ENCODE data around the gene PWP2.
"Not testable (repeated sequence)": the region's sequence is repeated elsewhere in the genome, so short reads cannot be mapped to it uniquely, and the experiment has no call there.

PWP2 gene

GRCh38 chr21:44154816-44155230 is 47.6 kb downstream of the PWP2 start:
- H3K36me3 ChIP-seq (ENCODE audit: control insufficient read depth, low read length); H3K79me2 ChIP-seq (ENCODE audit: control insufficient read depth, low read length); H3K4me1 ChIP-seq (ENCODE audit: control insufficient read depth, low read length); H3K27ac ChIP-seq (ENCODE audit: low read depth, low read length); H3K9me3 ChIP-seq (ENCODE audit: control insufficient read depth, insufficient read depth, low read length); H3K4me2 ChIP-seq (ENCODE audit: low read length); H3K9me2 ChIP-seq (replicated peaks; ENCODE audit: control insufficient read depth, low read length); H3F3A ChIP-seq (ENCODE audit: control insufficient read depth, insufficient read depth); H3K27me3 ChIP-seq (ENCODE audit: control insufficient read depth, low read length); H4K20me1 ChIP-seq (ENCODE audit: control insufficient read depth, insufficient read depth, low read depth, low read length); H3K4me3 ChIP-seq (ENCODE audit: low read length): not testable (repeated sequence)

- H3K27ac ChIP-seq (ENCODE audit: low read depth, low read length); H3K36me3 ChIP-seq (ENCODE audit: control insufficient read depth, low read length); H3F3A ChIP-seq (ENCODE audit: control insufficient read depth, insufficient read depth); H3K9me3 ChIP-seq (ENCODE audit: control insufficient read depth, insufficient read depth, low read length); H3K79me2 ChIP-seq (ENCODE audit: control insufficient read depth, low read length); H4K20me1 ChIP-seq (ENCODE audit: control insufficient read depth, insufficient read depth, low read depth, low read length); H3K9me2 ChIP-seq (replicated peaks; ENCODE audit: control insufficient read depth, low read length); H3K4me3 ChIP-seq (ENCODE audit: low read length); H3K4me1 ChIP-seq (ENCODE audit: control insufficient read depth, low read length); H3K27me3 ChIP-seq (ENCODE audit: control insufficient read depth, low read length); H3K4me2 ChIP-seq (ENCODE audit: low read length): not testable (repeated sequence)
Observed at GRCh38 chr21:44155231-44155993, 48.2 kb downstream of the PWP2 start.

GRCh38 chr21:44155994-44156380 is 48.8 kb downstream of the PWP2 start:
- not testable (repeated sequence) for H3K9me3 ChIP-seq (ENCODE audit: control insufficient read depth, insufficient read depth, low read length); H3F3A ChIP-seq (ENCODE audit: control insufficient read depth, insufficient read depth); H4K20me1 ChIP-seq (ENCODE audit: control insufficient read depth, insufficient read depth, low read depth, low read length); H3K4me2 ChIP-seq (ENCODE audit: low read length); H3K27ac ChIP-seq (ENCODE audit: low read depth, low read length); H3K4me1 ChIP-seq (ENCODE audit: control insufficient read depth, low read length); H3K36me3 ChIP-seq (ENCODE audit: control insufficient read depth, low read length); H3K79me2 ChIP-seq (ENCODE audit: control insufficient read depth, low read length); H3K9me2 ChIP-seq (replicated peaks; ENCODE audit: control insufficient read depth, low read length); H3K27me3 ChIP-seq (ENCODE audit: control insufficient read depth, low read length); H3K4me3 ChIP-seq (ENCODE audit: low read length)

GRCh38 chr21:44157439-44158081 is 50.4 kb downstream of the PWP2 start:
- H3K27ac ChIP-seq (ENCODE audit: low read depth, low read length); H3K4me2 ChIP-seq (ENCODE audit: low read length); H3K4me3 ChIP-seq (ENCODE audit: low read length); H3K9me3 ChIP-seq (ENCODE audit: control insufficient read depth, insufficient read depth, low read length); H3K36me3 ChIP-seq (ENCODE audit: control insufficient read depth, low read length); H3K27me3 ChIP-seq (ENCODE audit: control insufficient read depth, low read length); H4K20me1 ChIP-seq (ENCODE audit: control insufficient read depth, insufficient read depth, low read depth, low read length); H3K4me1 ChIP-seq (ENCODE audit: control insufficient read depth, low read length); H3K79me2 ChIP-seq (ENCODE audit: control insufficient read depth, low read length); H3F3A ChIP-seq (ENCODE audit: control insufficient read depth, insufficient read depth); H3K9me2 ChIP-seq (replicated peaks; ENCODE audit: control insufficient read depth, low read length): not testable (repeated sequence)

- not testable (repeated sequence) for H3K9me3 ChIP-seq (ENCODE audit: control insufficient read depth, insufficient read depth, low read length); H3K27me3 ChIP-seq (ENCODE audit: control insufficient read depth, low read length); H3F3A ChIP-seq (ENCODE audit: control insufficient read depth, insufficient read depth); H4K20me1 ChIP-seq (ENCODE audit: control insufficient read depth, insufficient read depth, low read depth, low read length); H3K4me3 ChIP-seq (ENCODE audit: low read length); H3K4me2 ChIP-seq (ENCODE audit: low read length); H3K79me2 ChIP-seq (ENCODE audit: control insufficient read depth, low read length); H3K27ac ChIP-seq (ENCODE audit: low read depth, low read length); H3K36me3 ChIP-seq (ENCODE audit: control insufficient read depth, low read length); H3K9me2 ChIP-seq (replicated peaks; ENCODE audit: control insufficient read depth, low read length); H3K4me1 ChIP-seq (ENCODE audit: control insufficient read depth, low read length)
Observed at GRCh38 chr21:44158082-44158468, 50.9 kb downstream of the PWP2 start.

GRCh38 chr21:44159349-44160297 is 52.4 kb downstream of the PWP2 start:
- not testable (repeated sequence) for H3F3A ChIP-seq (ENCODE audit: control insufficient read depth, insufficient read depth); H4K20me1 ChIP-seq (ENCODE audit: control insufficient read depth, insufficient read depth, low read depth, low read length); H3K9me3 ChIP-seq (ENCODE audit: control insufficient read depth, insufficient read depth, low read length); H3K27me3 ChIP-seq (ENCODE audit: control insufficient read depth, low read length); H3K36me3 ChIP-seq (ENCODE audit: control insufficient read depth, low read length); H3K79me2 ChIP-seq (ENCODE audit: control insufficient read depth, low read length); H3K9me2 ChIP-seq (replicated peaks; ENCODE audit: control insufficient read depth, low read length); H3K4me1 ChIP-seq (ENCODE audit: control insufficient read depth, low read length)
- Histone ChIP-seq H3K4me2 (ENCODE audit: low read length) (peak overlapping the region; percentile 31; the same call in 1 of the 2 replicates), H3K27ac (ENCODE audit: low read depth, low read length) (peak overlapping the region; percentile 63), H3K4me3 (ENCODE audit: low read length) (0 out of 2 replicates have a peak overlapping the region, but pooled peaks have one; percentile 32)

- H3K27ac ChIP-seq (ENCODE audit: low read depth, low read length); H4K20me1 ChIP-seq (ENCODE audit: control insufficient read depth, insufficient read depth, low read depth, low read length): not testable (repeated sequence)
Observed at GRCh38 chr21:44160298-44160672, 53.1 kb downstream of the PWP2 start.

GRCh38 chr21:44160821-44161220 is 53.6 kb downstream of the PWP2 start:
- H3K27me3 ChIP-seq (ENCODE audit: control insufficient read depth, low read length): not testable (repeated sequence)

More at GRCh38 chr21:44160298-44160672, 53.1 kb downstream of the PWP2 start:
- not testable (repeated sequence) for H3K4me3 ChIP-seq (ENCODE audit: low read length); H3K9me3 ChIP-seq (ENCODE audit: control insufficient read depth, insufficient read depth, low read length); H3K27me3 ChIP-seq (ENCODE audit: control insufficient read depth, low read length); H3K36me3 ChIP-seq (ENCODE audit: control insufficient read depth, low read length); H3K4me1 ChIP-seq (ENCODE audit: control insufficient read depth, low read length); H3F3A ChIP-seq (ENCODE audit: control insufficient read depth, insufficient read depth); H3K4me2 ChIP-seq (ENCODE audit: low read length); H3K79me2 ChIP-seq (ENCODE audit: control insufficient read depth, low read length); H3K9me2 ChIP-seq (replicated peaks; ENCODE audit: control insufficient read depth, low read length)

More at GRCh38 chr21:44160821-44161220, 53.6 kb downstream of the PWP2 start:
- H3K27ac ChIP-seq (ENCODE audit: low read depth, low read length); H3K36me3 ChIP-seq (ENCODE audit: control insufficient read depth, low read length); H3K4me1 ChIP-seq (ENCODE audit: control insufficient read depth, low read length); H3K9me3 ChIP-seq (ENCODE audit: control insufficient read depth, insufficient read depth, low read length); H3K9me2 ChIP-seq (replicated peaks; ENCODE audit: control insufficient read depth, low read length); H4K20me1 ChIP-seq (ENCODE audit: control insufficient read depth, insufficient read depth, low read depth, low read length); H3K79me2 ChIP-seq (ENCODE audit: control insufficient read depth, low read length); H3F3A ChIP-seq (ENCODE audit: control insufficient read depth, insufficient read depth); H3K4me3 ChIP-seq (ENCODE audit: low read length); H3K4me2 ChIP-seq (ENCODE audit: low read length): not testable (repeated sequence)

Data from DOHH2 (cell line).